GM12878 (cell line): ENCODE results near the gene RASSF6. TPM values are rescaled to one million over a fixed set of nuclear protein-coding genes. Genes with fewer than 3 reads are reported as not detected.

Experiments
- ATAC-seq: fragments of 200-7000 bp; cut with Tn5 transposase; 3 replicates; pipeline ENCODE4 v1.9.1; 2020; ENCODE audit warnings: mild to moderate bottlenecking, moderate library complexity
- BruUV-seq: library from RNA; stranded (reverse); fragments of 400-500 nt; replicated peaks from 2 replicates; lab custom pipeline; 2021; lab: Mats Ljungman, UMichigan
- CTCF ChIA-PET: fragments of 300-600 bp; sonication (Branson Sonifier 250); formaldehyde crosslinking; extraction: SDS; loops from one replicate; lab custom pipeline; 2021; ENCODE audit warnings: inconsistent platforms; lab: Yijun Ruan, JAX
- POLR2A ChIA-PET: fragments of 350-600 bp; formaldehyde crosslinking; extraction: SDS; loops from one replicate; lab custom pipeline; 2021; ENCODE audit warnings: inconsistent platforms; lab: Charles Lee
- RAD21 ChIA-PET: fragments of 300-600 bp; sonication (Branson Sonifier 250); formaldehyde crosslinking; loops from one replicate; lab custom pipeline; 2023; ENCODE audit warnings: antibody characterized with exemption; ENCODE audit not compliant: unreplicated experiment; lab: Charles Lee
- SMC1A ChIA-PET: fragments of 300-600 bp; sonication (Branson Sonifier 250); formaldehyde crosslinking; loops from one replicate; lab custom pipeline; 2023; ENCODE audit not compliant: unreplicated experiment, uncharacterized antibody; lab: Charles Lee
- DNase-seq: peaks from one replicate; pipeline ENCODE4 v3.0.0-alpha.2; 2011; ENCODE audit warnings: low read depth, low spot score
- FAIRE-seq: peaks from 3 replicates; lab custom pipeline; 2011; peaks lifted over from hg19 to GRCh38; lab: Jason Lieb, UNC
- H2AFZ ChIP-seq: 2 replicates; pipeline ENCODE4 v1.6.0; 2011; ENCODE audit warnings: low read depth, low read length, control low read depth; ENCODE audit not compliant: control insufficient read depth
- H3K27ac ChIP-seq: 2 replicates; pipeline ENCODE4 v1.5.1; 2011; ENCODE audit warnings: control low read depth; ENCODE audit not compliant: control insufficient read depth, insufficient read depth
- H3K27me3 ChIP-seq, 2 experiments: replicated peaks in 1 of 2; 2 replicates each; pipeline versions ENCODE4 v1.6.0 to v1.6.1; 2011; ENCODE audit warnings: low read length in 1 of 2; ENCODE audit not compliant: control insufficient read depth in 2 of 2, insufficient read depth in 2 of 2
- H3K36me3 ChIP-seq, 2 experiments: 2 replicates each; pipeline ENCODE4 v1.5.1; 2011; ENCODE audit warnings: low read length in 1 of 2; ENCODE audit not compliant: control insufficient read depth in 2 of 2, insufficient read depth in 2 of 2
- H3K4me1 ChIP-seq: 2 replicates; pipeline ENCODE4 v1.6.1; 2011; ENCODE audit warnings: mild to moderate bottlenecking, low read length, moderate library complexity, mixed read lengths; ENCODE audit not compliant: control insufficient read depth, insufficient read depth
- H3K4me2 ChIP-seq: 2 replicates; pipeline ENCODE4 v1.6.0; 2011; ENCODE audit warnings: control low read depth; ENCODE audit not compliant: control insufficient read depth, insufficient read depth
- H3K4me3 ChIP-seq: fragments of 200-600 bp; sonication (generic); 2 replicates; pipeline ENCODE4 v1.5.1; 2016
- H3K79me2 ChIP-seq: 2 replicates; pipeline ENCODE4 v1.6.0; 2011; ENCODE audit warnings: low read length; ENCODE audit not compliant: control insufficient read depth, insufficient read depth
- H3K9ac ChIP-seq: 2 replicates; pipeline ENCODE4 v1.8.0; 2011; ENCODE audit warnings: low read length, control low read depth, mixed read lengths; ENCODE audit not compliant: control insufficient read depth, insufficient read depth
- H3K9me3 ChIP-seq: replicated peaks from 3 replicates; pipeline ENCODE4 v1.5.1; 2011; ENCODE audit warnings: mild to moderate bottlenecking, low read length; ENCODE audit not compliant: control insufficient read depth, insufficient read depth
- H4K20me1 ChIP-seq: 2 replicates; pipeline ENCODE4 v1.6.0; 2011; ENCODE audit not compliant: control insufficient read depth, insufficient read depth
- E4F1 ChIP-seq: fragments of 450-650 bp; IDR thresholded peaks from 2 replicates; pipeline ENCODE4 v1.6.1; 2018; ENCODE audit warnings: borderline replicate concordance, mild to moderate bottlenecking; ENCODE audit not compliant: partially characterized antibody
- GABPA ChIP-seq: IDR thresholded peaks from 2 replicates; pipeline ENCODE4 v1.6.1; 2014; ENCODE audit warnings: antibody characterized with exemption, low read depth, mild to moderate bottlenecking, inconsistent platforms
- HDGF ChIP-seq: fragments of 450-650 bp; IDR thresholded peaks from 2 replicates; pipeline ENCODE4 v1.6.1; 2016; ENCODE audit warnings: antibody characterized with exemption
- MAX ChIP-seq: IDR thresholded peaks from 2 replicates; pipeline ENCODE4 v1.6.1; 2012; ENCODE audit warnings: low read depth, low read length, improper control_type of control experiment
- MEF2A ChIP-seq: IDR thresholded peaks from 2 replicates; pipeline ENCODE4 v1.6.1; 2011; ENCODE audit warnings: low read depth, mild to moderate bottlenecking, low read length, moderate library complexity; ENCODE audit not compliant: insufficient read depth
- POLR2A ChIP-seq: IDR thresholded peaks from 2 replicates; pipeline ENCODE4 v1.6.1; 2011; ENCODE audit warnings: low read depth, mild to moderate bottlenecking, low read length
- SREBF1 ChIP-seq: IDR thresholded peaks from 2 replicates; pipeline ENCODE4 v1.6.1; 2012; ENCODE audit warnings: mild to moderate bottlenecking, low read length
- SRF ChIP-seq, 2 experiments: IDR thresholded peaks; 2 replicates each; pipeline ENCODE4 v1.6.1; 2011; ENCODE audit warnings: low read depth in 2 of 2, low read length in 2 of 2, mild to moderate bottlenecking in 1 of 2, moderate library complexity in 1 of 2
- SUZ12 ChIP-seq: fragments of 200-600 bp; sonication (generic); IDR thresholded peaks from one replicate; pipeline ENCODE4 v1.6.1; 2018; ENCODE audit warnings: antibody characterized with exemption, mild to moderate bottlenecking; ENCODE audit not compliant: unreplicated experiment
- ZNF217 ChIP-seq: fragments of 450-650 bp; IDR thresholded peaks from 2 replicates; pipeline ENCODE4 v1.6.1; 2017; ENCODE audit warnings: antibody characterized with exemption, mild to moderate bottlenecking
- WGBS: methylation state at CpG from one replicate; pipeline ENCODE4 v1.1.6; 2016; ENCODE audit warnings: low lambda C conversion rate; ENCODE audit not compliant: insufficient replicate concordance, insufficient coverage; ENCODE audit errors: missing lambda C conversion rate; 5-methylcytosine and 5-hydroxymethylcytosine counted together
- in situ Hi-C: fragments of 300-500 bp; cut with MboI; formaldehyde crosslinking; loops from 9 replicates; pipeline ENCODE4 v1.14.3; 2018; ENCODE audit warnings: mixed read lengths
- intact Hi-C: fragments of 100-400 bp; cut with micrococcal nuclease; formaldehyde crosslinking; loops from one replicate; pipeline ENCODE4 v1.14.2; 2022; ENCODE audit not compliant: unreplicated experiment
- polyA plus RNA-seq, 11 experiments: library from polyadenylated mRNA; depleted of rRNA in 4 of 11; unstranded in 6 of 11; stranded (reverse) in 5 of 11; fragments of >200 nt; fragmentation: Nextera tagmentation in 4 of 11; fragmentation: Illumina TruSeq in 1 of 11; extraction: Ambion mirVana in 4 of 11; extraction: Trizol in 1 of 11; gene quantifications; 1 replicate in 1 of 11; 2 replicates in 10 of 11; pipeline versions ENCODE4 v1.2.1 to v1.2.3, GENCODE V29; 2011 to 2016; ENCODE audit warnings: inconsistent platforms in 2 of 11, missing spikeins in 2 of 11, low read depth in 1 of 11
- total RNA-seq, 4 experiments: library from RNA; depleted of rRNA in 3 of 4; stranded (reverse); fragments of >200 nt in 3 of 4; fragmentation: Illumina TruSeq in 1 of 4; extraction: Trizol in 1 of 4; gene quantifications; 2 replicates each; pipeline versions ENCODE4 v1.2.1 to v1.2.3, GENCODE V29; 2013 to 2021

Gene RASSF6
- total and polyA plus RNA-seq, 10 of the 15 experiments (the other 5 are each of a cell fraction or from before 2014, with no cell fraction given): 0.28 to 2.9 (median 0.54) TPM

- H4K20me1 ChIP-seq: no peaks in the 10 kb centered on the region
- no peaks in the 10 kb centered on the region for H3K4me1 ChIP-seq
- CTCF ChIA-PET: interaction anchor here (1.0 to 6.1 kb wide), 5 partner anchors 19 to 202 kb away, joined by 3 to 56 read pairs (median 4); no protein-coding TSS in a partner anchor
- in situ Hi-C loops: no loop called here
- FAIRE-seq (no peak), ATAC-seq (no peak), DNase-seq (no peak)
- H3K79me2 ChIP-seq: no peaks in the 10 kb centered on the region
- no peak overlapping the region for H3K27ac ChIP-seq
- H3K27me3 ChIP-seq: no peaks in the 10 kb centered on the region
- H2AFZ ChIP-seq: no peak overlapping the region
- intact Hi-C loops: no loop called here
- SMC1A ChIA-PET: interaction anchor here (0.9 to 1.5 kb wide), 7 partner anchors 39 to 75 kb away, joined by 3 to 11 read pairs (median 3); no protein-coding TSS in a partner anchor
- 67% methylated on average over 3 of the region's 3 CpGs for WGBS
- H3K4me3 ChIP-seq: no peak overlapping the region
- POLR2A ChIA-PET: interaction anchor here (1.5 kb wide), 1 partner anchor 73 kb away, joined by 5 read pairs; no protein-coding TSS in a partner anchor
- no peaks in the 10 kb centered on the region for H3K36me3 ChIP-seq
- no TSS peak for BruUV-seq
- H3K9ac ChIP-seq: no peak overlapping the region
- H3K9me3 ChIP-seq: no peaks in the 10 kb centered on the region; the same call in 2 of the 3 replicates
- RAD21 ChIA-PET: interaction anchor here (0.8 to 1.8 kb wide), 5 partner anchors 55 to 308 kb away, joined by 3 to 8 read pairs (median 3); no protein-coding TSS in a partner anchor
- H3K4me2 ChIP-seq: no peak overlapping the region
- TF ChIP-seq GABPA (no peak), ZNF217 (no peak), SREBF1 (no peak), SRF (IDR thresholded peaks at IDR 0.05; ENCODE audit: low read depth in 2 of 2, low read length in 2 of 2) (no peak), HDGF (no peak), MAX (no peak), SUZ12 (no peak), MEF2A (no peak), E4F1 (no peak), POLR2A (no peak)
- TF ChIP-seq, all 136 proteins: peak for 0
Observed at GRCh38 chr4:73648478-73648877, 28.2 kb upstream of the RASSF6 start.
